ENCODE data around the gene DPYSL4.

The DPYSL4 gene

GRCh38 chr10:132178046-132178445, 8.7 kb upstream of the DPYSL4 start:
- Histone ChIP-seq H3K23ac (ENCODE audit: low read length) (no peak overlapping the region), H3K4me2 (ENCODE audit: low read length) (no peak overlapping the region), H3K36me3 (ENCODE audit: control insufficient read depth in 1 of 2, insufficient read depth in 2 of 2, low read length in 2 of 2) (no peaks in the 10 kb centered on the region), H4K8ac (ENCODE audit: low read depth, low read length) (no peak overlapping the region), H2BK12ac (ENCODE audit: low read length) (no peak overlapping the region), H3K79me1 (ENCODE audit: low read length) (no peaks in the 10 kb centered on the region), H2AFZ (ENCODE audit: insufficient read depth, low read length, poor library complexity) (no peak overlapping the region), H2BK5ac (ENCODE audit: low read depth, low read length, poor library complexity) (no peak overlapping the region), H3K4me1 (ENCODE audit: control insufficient read depth in 1 of 2, insufficient read depth in 2 of 2, low read length in 2 of 2) (no peaks in the 10 kb centered on the region), H3K4ac (ENCODE audit: low read depth, low read length) (no peak overlapping the region), H3K14ac (ENCODE audit: low read length) (no peak overlapping the region), H4K91ac (ENCODE audit: low read depth, low read length) (no peak overlapping the region), H2AK5ac (ENCODE audit: low read length) (no peak overlapping the region), H3K79me2 (ENCODE audit: control insufficient read depth, insufficient read depth, low read length, poor library complexity) (no peaks in the 10 kb centered on the region), H4K12ac (ENCODE audit: low read depth, low read length) (no peak overlapping the region), H3K9ac (ENCODE audit: low read length) (no peak overlapping the region), H2BK120ac (ENCODE audit: insufficient read depth, low read length, poor library complexity) (no peak overlapping the region), H3K9me3 (ENCODE audit: insufficient read depth, low read depth, low read length) (peaks cover 12% of the 10 kb centered on the region), H3K4me3 (ENCODE audit: low read depth, low read length) (no peak overlapping the region), H3K27me3 (ENCODE audit: insufficient read depth, low read length) (peaks cover 4% of the 10 kb centered on the region), H3K18ac (ENCODE audit: low read length) (no peak overlapping the region), H3K27ac (ENCODE audit: low read depth, low read length) (no peak overlapping the region)
- no peak for DNase-seq
- no CpG with 5 or more reads among the region's 6 CpGs for WGBS (ENCODE audit: extremely low coverage, insufficient coverage, insufficient read length)

GRCh38 chr10:132178672-132179545, 7.8 kb upstream of the DPYSL4 start:
- WGBS (ENCODE audit: extremely low coverage, insufficient coverage, insufficient read length): no CpG with 5 or more reads among the region's 23 CpGs
- no peak overlapping the region for H3K9ac ChIP-seq (ENCODE audit: low read length)
- no peaks in the 10 kb centered on the region for H3K79me1 ChIP-seq (ENCODE audit: low read length)
- H3K36me3 ChIP-seq (ENCODE audit: control insufficient read depth in 1 of 2, insufficient read depth in 2 of 2, low read length in 2 of 2): no peaks in the 10 kb centered on the region
- H3K79me2 ChIP-seq (ENCODE audit: control insufficient read depth, insufficient read depth, low read length, poor library complexity): no peaks in the 10 kb centered on the region
- no peak overlapping the region for H3K14ac ChIP-seq (ENCODE audit: low read length)
- H3K4ac ChIP-seq (ENCODE audit: low read depth, low read length): no peak overlapping the region
- H3K18ac ChIP-seq (ENCODE audit: low read length): no peak overlapping the region
- H2AK5ac ChIP-seq (ENCODE audit: low read length): no peak overlapping the region
- H2BK120ac ChIP-seq (ENCODE audit: insufficient read depth, low read length, poor library complexity): no peak overlapping the region
- no peak overlapping the region for H4K91ac ChIP-seq (ENCODE audit: low read depth, low read length)
- no peak overlapping the region for H2BK5ac ChIP-seq (ENCODE audit: low read depth, low read length, poor library complexity)
- no peak overlapping the region for H4K8ac ChIP-seq (ENCODE audit: low read depth, low read length)
- no peak overlapping the region for H2BK12ac ChIP-seq (ENCODE audit: low read length)
- DNase-seq: no peak
- peaks cover 8% of the 10 kb centered on the region for H3K9me3 ChIP-seq (ENCODE audit: insufficient read depth, low read depth, low read length)
- no peak overlapping the region for H3K4me3 ChIP-seq (ENCODE audit: low read depth, low read length)
- H3K23ac ChIP-seq (ENCODE audit: low read length): no peak overlapping the region
- H4K12ac ChIP-seq (ENCODE audit: low read depth, low read length): no peak overlapping the region
- H3K4me2 ChIP-seq (ENCODE audit: low read length): no peak overlapping the region
- no peak overlapping the region for H2AFZ ChIP-seq (ENCODE audit: insufficient read depth, low read length, poor library complexity)
- no peaks in the 10 kb centered on the region for H3K4me1 ChIP-seq (ENCODE audit: control insufficient read depth in 1 of 2, insufficient read depth in 2 of 2, low read length in 2 of 2)
- H3K27ac ChIP-seq (ENCODE audit: low read depth, low read length): no peak overlapping the region
- peaks cover 4% of the 10 kb centered on the region for H3K27me3 ChIP-seq (ENCODE audit: insufficient read depth, low read length)

GRCh38 chr10:132179551-132180392, 7.0 kb upstream of the DPYSL4 start:
- Histone ChIP-seq H2AFZ (ENCODE audit: insufficient read depth, low read length, poor library complexity) (no peak overlapping the region), H4K91ac (ENCODE audit: low read depth, low read length) (no peak overlapping the region), H3K4me1 (ENCODE audit: control insufficient read depth in 1 of 2, insufficient read depth in 2 of 2, low read length in 2 of 2) (no peaks in the 10 kb centered on the region), H4K8ac (ENCODE audit: low read depth, low read length) (no peak overlapping the region), H3K79me1 (ENCODE audit: low read length) (no peaks in the 10 kb centered on the region), H3K9me3 (ENCODE audit: insufficient read depth, low read depth, low read length) (peaks cover 5% of the 10 kb centered on the region), H2AK5ac (ENCODE audit: low read length) (no peak overlapping the region), H3K23ac (ENCODE audit: low read length) (no peak overlapping the region), H3K9ac (ENCODE audit: low read length) (no peak overlapping the region), H2BK5ac (ENCODE audit: low read depth, low read length, poor library complexity) (no peak overlapping the region), H3K14ac (ENCODE audit: low read length) (no peak overlapping the region), H3K18ac (ENCODE audit: low read length) (no peak overlapping the region), H2BK120ac (ENCODE audit: insufficient read depth, low read length, poor library complexity) (no peak overlapping the region), H3K27me3 (ENCODE audit: insufficient read depth, low read length) (peaks cover 6% of the 10 kb centered on the region), H3K4me2 (ENCODE audit: low read length) (no peak overlapping the region), H3K79me2 (ENCODE audit: control insufficient read depth, insufficient read depth, low read length, poor library complexity) (no peaks in the 10 kb centered on the region), H4K12ac (ENCODE audit: low read depth, low read length) (no peak overlapping the region), H2BK12ac (ENCODE audit: low read length) (no peak overlapping the region), H3K27ac (ENCODE audit: low read depth, low read length) (no peak overlapping the region), H3K36me3 (ENCODE audit: control insufficient read depth in 1 of 2, insufficient read depth in 2 of 2, low read length in 2 of 2) (no peaks in the 10 kb centered on the region), H3K4me3 (ENCODE audit: low read depth, low read length) (no peak overlapping the region), H3K4ac (ENCODE audit: low read depth, low read length) (no peak overlapping the region)
- DNase-seq: no peak
- no CpG with 5 or more reads among the region's 16 CpGs for WGBS (ENCODE audit: extremely low coverage, insufficient coverage, insufficient read length)

GRCh38 chr10:132180736-132181135, 6.0 kb upstream of the DPYSL4 start:
- Histone ChIP-seq H2BK120ac (ENCODE audit: insufficient read depth, low read length, poor library complexity) (no peak overlapping the region), H3K4me1 (ENCODE audit: control insufficient read depth in 1 of 2, insufficient read depth in 2 of 2, low read length in 2 of 2) (no peaks in the 10 kb centered on the region), H3K23ac (ENCODE audit: low read length) (no peak overlapping the region), H3K9me3 (ENCODE audit: insufficient read depth, low read depth, low read length) (peaks cover 7% of the 10 kb centered on the region), H2AK5ac (ENCODE audit: low read length) (no peak overlapping the region), H2BK12ac (ENCODE audit: low read length) (no peak overlapping the region), H3K4me2 (ENCODE audit: low read length) (no peak overlapping the region), H4K8ac (ENCODE audit: low read depth, low read length) (no peak overlapping the region), H3K27me3 (ENCODE audit: insufficient read depth, low read length) (peaks cover 15% of the 10 kb centered on the region), H2BK5ac (ENCODE audit: low read depth, low read length, poor library complexity) (no peak overlapping the region), H3K4ac (ENCODE audit: low read depth, low read length) (no peak overlapping the region), H3K18ac (ENCODE audit: low read length) (no peak overlapping the region), H3K27ac (ENCODE audit: low read depth, low read length) (no peak overlapping the region), H3K79me1 (ENCODE audit: low read length) (no peaks in the 10 kb centered on the region), H3K4me3 (ENCODE audit: low read depth, low read length) (no peak overlapping the region), H2AFZ (ENCODE audit: insufficient read depth, low read length, poor library complexity) (no peak overlapping the region), H4K91ac (ENCODE audit: low read depth, low read length) (no peak overlapping the region), H3K14ac (ENCODE audit: low read length) (no peak overlapping the region), H3K36me3 (ENCODE audit: control insufficient read depth in 1 of 2, insufficient read depth in 2 of 2, low read length in 2 of 2) (no peaks in the 10 kb centered on the region), H4K12ac (ENCODE audit: low read depth, low read length) (no peak overlapping the region), H3K79me2 (ENCODE audit: control insufficient read depth, insufficient read depth, low read length, poor library complexity) (no peaks in the 10 kb centered on the region), H3K9ac (ENCODE audit: low read length) (no peak overlapping the region)
- WGBS (ENCODE audit: extremely low coverage, insufficient coverage, insufficient read length): no CpG with 5 or more reads among the region's 14 CpGs
- no peak for DNase-seq
